ENCODE results near the gene RNASEH2C. TPM values are rescaled to one million over a fixed set of nuclear protein-coding genes. Genes with fewer than 3 reads are reported as not detected.
"Not testable (repeated sequence)": the region's sequence is repeated elsewhere in the genome, so short reads cannot be mapped to it uniquely, and the experiment has no call there.

RNASEH2C gene
- total RNA-seq, 2 experiments from 2014 or later, result 74.9 to 86.3 TPM

DNA sequence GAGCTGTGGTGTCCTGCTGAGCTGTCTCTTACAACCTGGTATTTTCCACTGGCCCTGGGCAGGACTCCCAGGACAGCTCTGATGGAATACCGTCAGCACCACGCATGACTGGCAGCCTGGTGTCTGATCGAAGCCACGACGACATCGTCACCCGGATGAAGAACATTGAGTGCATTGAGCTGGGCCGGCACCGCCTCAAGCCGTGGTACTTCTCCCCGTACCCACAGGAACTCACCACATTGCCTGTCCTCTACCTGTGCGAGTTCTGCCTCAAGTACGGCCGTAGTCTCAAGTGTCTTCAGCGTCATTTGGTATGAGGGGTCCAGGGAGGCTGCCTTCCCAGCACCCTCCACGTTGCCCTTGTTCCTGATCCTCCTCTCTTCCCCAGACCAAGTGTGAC, 6.2 kb downstream of the RNASEH2C start:
- H3K36me3 Mint-ChIP-seq (ENCODE audit: low read depth), result peaks cover 54% of the 10 kb centered on the region

DNA sequence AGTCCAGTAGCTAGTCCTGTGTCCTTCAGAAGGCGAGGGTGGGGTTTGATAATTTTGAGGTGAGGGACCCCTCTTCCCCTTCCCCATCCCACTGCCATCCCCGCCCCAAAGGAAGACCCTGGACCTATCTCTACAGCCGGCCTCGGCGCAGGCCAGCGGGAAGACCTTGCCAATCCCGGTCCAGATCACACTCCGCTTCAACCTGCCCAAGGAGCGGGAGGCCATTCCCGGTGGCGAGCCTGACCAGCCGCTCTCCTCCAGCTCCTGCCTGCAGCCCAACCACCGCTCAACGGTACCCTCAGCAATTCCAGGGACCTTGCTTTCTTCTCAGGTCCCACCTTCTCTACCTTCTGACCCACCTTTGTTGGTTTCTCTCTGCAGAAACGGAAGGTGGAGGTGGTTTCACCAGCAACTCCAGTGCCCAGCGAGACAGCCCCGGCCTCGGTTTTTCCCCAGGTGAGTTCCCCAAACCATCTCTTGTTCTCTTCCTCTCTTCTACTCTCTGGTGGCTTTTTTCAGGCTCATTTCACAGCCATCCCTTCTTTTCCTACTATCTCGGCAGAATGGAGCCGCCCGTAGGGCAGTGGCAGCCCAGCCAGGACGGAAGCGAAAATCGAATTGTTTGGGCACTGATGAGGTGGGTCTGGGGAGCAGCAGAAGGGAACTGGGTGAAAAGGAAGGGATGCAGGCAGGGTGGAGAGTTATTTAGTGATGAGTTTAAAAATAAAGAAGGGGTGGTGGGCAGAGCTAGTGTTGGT, 7.2 kb downstream of the RNASEH2C start:
- no peak for DNase-seq
- ChIA-PET POLR2A (no interaction called here), CTCF (interaction anchor here (1.2 to 3.1 kb wide), 8 partner anchors 8 to 176 kb away, joined by 5 to 46 read pairs (median 20); partner anchors contain the start of genes AP5B1, CCDC85B, CFL1 and FIBP)
- H3K27ac Mint-ChIP-seq, result peak overlapping the region; percentile 97
- peaks cover 43% of the 10 kb centered on the region for H3K4me1 Mint-ChIP-seq
- H3K4me3 Mint-ChIP-seq, result peak overlapping the region; percentile 82
- H3K9me3 Mint-ChIP-seq, result no peaks in the 10 kb centered on the region
- no peaks in the 10 kb centered on the region for H3K27me3 Mint-ChIP-seq
- peaks cover 44% of the 10 kb centered on the region for H3K36me3 Mint-ChIP-seq (ENCODE audit: low read depth)

More for the DNA sequence above, 6.2 kb downstream of the RNASEH2C start:
- Mint-ChIP-seq H3K27me3 (no peaks in the 10 kb centered on the region), H3K27ac (no peak overlapping the region), H3K4me1 (peaks cover 53% of the 10 kb centered on the region), H3K4me3 (no peak overlapping the region), H3K9me3 (no peaks in the 10 kb centered on the region)
- ChIA-PET CTCF (interaction anchor here (1.0 to 1.9 kb wide), 5 partner anchors 9 to 177 kb away, joined by 3 to 8 read pairs (median 4); partner anchors contain the start of gene FIBP), POLR2A (no interaction called here)
- DNase-seq, result no peak

DNA sequence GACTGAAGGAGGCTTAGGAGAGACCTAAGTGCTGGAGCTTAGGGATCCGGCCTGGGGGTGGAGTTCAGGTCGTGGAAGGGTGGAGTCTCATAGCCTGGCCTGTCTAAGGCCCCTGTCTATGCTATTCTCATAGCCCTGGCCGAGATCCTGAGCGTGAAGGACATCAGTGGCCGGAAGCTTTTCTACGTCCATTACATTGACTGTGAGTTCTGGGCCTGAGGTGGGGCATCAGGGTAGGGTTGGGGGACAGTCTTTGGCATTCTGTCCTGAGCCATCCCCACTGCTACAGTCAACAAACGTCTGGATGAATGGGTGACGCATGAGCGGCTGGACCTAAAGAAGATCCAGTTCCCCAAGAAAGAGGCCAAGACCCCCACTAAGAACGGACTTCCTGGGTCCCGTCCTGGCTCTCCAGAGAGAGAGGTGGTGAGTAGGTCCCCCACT, 7.9 kb downstream of the RNASEH2C start:
- H3K9me3 Mint-ChIP-seq, result no peaks in the 10 kb centered on the region

DNA sequence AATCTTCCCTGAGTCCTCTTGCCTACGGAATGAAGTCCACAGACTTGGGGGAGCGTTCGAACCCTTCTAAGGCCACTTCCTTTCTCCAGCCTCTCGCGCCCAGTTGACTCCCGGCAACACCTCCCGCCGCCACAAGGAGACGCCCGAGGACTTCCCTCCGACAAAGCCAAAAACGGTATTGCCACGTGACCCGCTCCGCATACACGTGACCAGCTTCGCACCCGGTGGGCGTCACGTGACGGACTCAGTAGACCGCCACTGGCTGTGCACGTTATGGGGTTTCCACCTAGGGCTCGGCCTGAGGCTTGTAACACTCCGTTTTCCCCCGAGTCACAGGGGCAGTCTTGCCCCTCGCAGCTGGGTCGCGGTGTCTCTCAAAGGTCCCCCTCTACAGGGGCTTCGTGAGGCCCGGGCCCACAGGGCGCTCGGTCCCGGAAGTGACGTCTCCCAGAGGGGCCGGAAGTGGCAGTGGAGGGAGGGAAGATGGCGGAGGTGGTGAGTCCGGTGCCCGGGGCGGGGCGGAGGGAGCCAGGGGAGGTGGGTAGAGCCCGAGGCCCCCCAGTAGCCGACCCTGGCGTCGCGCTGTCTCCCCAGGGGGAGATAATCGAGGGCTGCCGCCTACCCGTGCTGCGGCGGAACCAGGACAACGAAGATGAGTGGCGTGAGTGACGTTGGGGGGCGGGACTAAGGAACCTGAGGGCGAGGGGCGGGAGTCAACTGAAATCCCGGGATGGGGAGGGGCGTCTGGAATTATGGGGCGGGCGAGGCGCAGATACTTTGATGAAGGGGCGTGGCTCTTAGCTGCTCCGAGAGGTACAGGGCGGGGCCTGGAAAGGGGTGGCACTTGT, 8.6 kb downstream of the RNASEH2C start, which contains the start of gene KAT5:
KAT5 (plus strand) TSS at position 468 of the 848 bp plus-strand sequence; CDS start at position 484, 16 bp downstream.
- peak; percentile 99 for DNase-seq
- ChIA-PET POLR2A (interaction anchor here (0.6 to 1.7 kb wide), 3 partner anchors 9 to 212 kb away, joined by 3 to 7 read pairs (median 6); partner anchors contain the start of gene RNASEH2C), CTCF (interaction anchor here (0.5 to 3.1 kb wide), 73 partner anchors 9 to 848 kb away, joined by 3 to 46 read pairs (median 5); partner anchors contain the start of genes AP5B1, CCDC85B, CFL1 and FIBP)
- H3K27ac Mint-ChIP-seq, result peak within 1 kb of the TSS; percentile 97
- peaks cover 33% of the 10 kb centered on the region for H3K36me3 Mint-ChIP-seq (ENCODE audit: low read depth)
- H3K4me3 Mint-ChIP-seq, result peak within 1 kb of the TSS; percentile 82
- peaks cover 35% of the 10 kb centered on the region for H3K4me1 Mint-ChIP-seq
- no peaks in the 10 kb centered on the region for H3K9me3 Mint-ChIP-seq
- H3K27me3 Mint-ChIP-seq, result no peaks in the 10 kb centered on the region

More for the DNA sequence above, 7.9 kb downstream of the RNASEH2C start:
- peaks cover 40% of the 10 kb centered on the region for H3K36me3 Mint-ChIP-seq (ENCODE audit: low read depth)
- CTCF ChIA-PET, result interaction anchor here (0.5 to 3.1 kb wide), 39 partner anchors 9 to 356 kb away, joined by 3 to 46 read pairs (median 6); partner anchors contain the start of genes AP5B1, CCDC85B, CFL1 and FIBP
- H3K27ac Mint-ChIP-seq, result peak overlapping the region; percentile 97
- no peaks in the 10 kb centered on the region for H3K27me3 Mint-ChIP-seq
- H3K4me1 Mint-ChIP-seq, result peaks cover 38% of the 10 kb centered on the region
- POLR2A ChIA-PET, result interaction anchor here (0.6 to 1.7 kb wide), 2 partner anchors 8 to 212 kb away, joined by 3 to 7 read pairs; partner anchors contain the start of gene RNASEH2C
- no peak for DNase-seq
- H3K4me3 Mint-ChIP-seq, result peak overlapping the region; percentile 82

GRCh38 chr11:65710421-65710820, 10.2 kb downstream of the RNASEH2C start:
- no peaks in the 10 kb centered on the region for H3K27me3 Mint-ChIP-seq
- no peak for DNase-seq
- no peak overlapping the region for H3K27ac Mint-ChIP-seq
- peak overlapping the region; percentile 16 for H3K4me3 Mint-ChIP-seq
- H3K36me3 Mint-ChIP-seq (ENCODE audit: low read depth), result peaks cover 22% of the 10 kb centered on the region
- H3K9me3 Mint-ChIP-seq, result no peaks in the 10 kb centered on the region
- H3K4me1 Mint-ChIP-seq, result peaks cover 37% of the 10 kb centered on the region
- ChIA-PET POLR2A (no interaction called here), CTCF (interaction anchor here (1.8 to 3.1 kb wide), 8 partner anchors 61 to 175 kb away, joined by 4 to 46 read pairs (median 11); partner anchors contain the start of genes AP5B1 and PCNX3)

GRCh38 chr11:65709661-65710060, 10.9 kb downstream of the RNASEH2C start:
- CTCF ChIA-PET, result interaction anchor here (1.0 to 1.2 kb wide), 2 partner anchors 11 to 176 kb away, joined by 3 to 4 read pairs; partner anchors contain the start of gene RNASEH2C
- POLR2A ChIA-PET, result no interaction called here
- H3K27me3 Mint-ChIP-seq, result no peaks in the 10 kb centered on the region
- no peaks in the 10 kb centered on the region for H3K9me3 Mint-ChIP-seq
- H3K36me3 Mint-ChIP-seq (ENCODE audit: low read depth), result peaks cover 16% of the 10 kb centered on the region
- H3K4me1 Mint-ChIP-seq, result peaks cover 32% of the 10 kb centered on the region
- peak overlapping the region; percentile 46 for H3K27ac Mint-ChIP-seq
- H3K4me3 Mint-ChIP-seq, result no peak overlapping the region
- DNase-seq, result no peak

DNA sequence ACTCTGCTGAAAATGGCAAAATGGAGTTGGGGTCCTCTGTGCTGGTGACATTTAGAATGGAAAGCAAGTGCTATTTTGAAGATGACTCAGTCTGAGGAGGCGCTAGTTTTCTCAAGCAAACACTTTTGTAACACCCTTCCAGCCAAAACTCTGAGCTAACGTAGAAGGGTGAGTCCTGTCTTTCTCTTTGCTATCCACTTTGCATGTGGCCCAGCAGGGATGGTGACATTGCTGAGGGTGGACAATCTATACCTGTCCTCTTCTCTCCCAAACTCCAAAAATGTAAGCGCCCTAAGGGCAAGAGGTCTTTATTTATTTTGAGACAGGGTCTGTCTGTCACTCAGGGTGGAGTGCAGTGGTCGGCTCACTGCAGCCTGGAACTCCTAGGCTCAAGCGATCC, 12.1 kb downstream of the RNASEH2C start:
- POLR2A ChIA-PET, result no interaction called here
- H3K36me3 Mint-ChIP-seq (ENCODE audit: low read depth), result peaks cover 5% of the 10 kb centered on the region
- H3K27ac Mint-ChIP-seq, result no peak overlapping the region
- DNase-seq, result no peak
- H3K27me3 Mint-ChIP-seq, result peaks cover 3% of the 10 kb centered on the region
- H3K4me3 Mint-ChIP-seq, result no peak overlapping the region
- CTCF ChIA-PET, result interaction anchor here (0.7 kb wide), 1 partner anchor 42 kb away, joined by 3 read pairs; no protein-coding TSS in a partner anchor
- H3K9me3 Mint-ChIP-seq, result no peaks in the 10 kb centered on the region
- peaks cover 24% of the 10 kb centered on the region for H3K4me1 Mint-ChIP-seq

DNA sequence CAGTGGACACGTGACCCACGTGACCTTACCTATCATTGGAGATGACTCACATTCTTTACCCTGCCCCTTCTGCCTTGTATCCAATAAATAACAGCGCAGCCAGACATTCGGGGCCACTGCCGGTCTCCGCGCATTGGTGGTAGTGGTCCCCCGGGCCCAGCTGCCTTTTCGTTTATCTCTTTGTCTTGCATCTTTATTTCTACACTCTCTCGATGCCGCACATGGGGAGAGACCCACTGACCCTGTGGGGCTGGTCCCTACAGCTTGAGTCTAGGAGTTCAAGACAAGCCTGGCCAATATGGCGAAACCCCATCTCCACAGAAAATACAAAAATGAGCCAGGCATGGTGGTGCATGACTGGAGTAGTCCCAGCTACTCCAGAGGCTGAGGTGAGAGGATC, 13.6 kb downstream of the RNASEH2C start:
- H3K4me1 Mint-ChIP-seq, result peaks cover 15% of the 10 kb centered on the region
- POLR2A ChIA-PET; H3K4me3 Mint-ChIP-seq; H3K27me3 Mint-ChIP-seq; DNase-seq; H3K27ac Mint-ChIP-seq; H3K36me3 Mint-ChIP-seq (ENCODE audit: low read depth); H3K9me3 Mint-ChIP-seq: not testable (repeated sequence)
- CTCF ChIA-PET, result interaction anchor here (1.1 to 2.9 kb wide), 3 partner anchors 64 to 96 kb away, joined by 3 to 14 read pairs (median 3); no protein-coding TSS in a partner anchor

DNA sequence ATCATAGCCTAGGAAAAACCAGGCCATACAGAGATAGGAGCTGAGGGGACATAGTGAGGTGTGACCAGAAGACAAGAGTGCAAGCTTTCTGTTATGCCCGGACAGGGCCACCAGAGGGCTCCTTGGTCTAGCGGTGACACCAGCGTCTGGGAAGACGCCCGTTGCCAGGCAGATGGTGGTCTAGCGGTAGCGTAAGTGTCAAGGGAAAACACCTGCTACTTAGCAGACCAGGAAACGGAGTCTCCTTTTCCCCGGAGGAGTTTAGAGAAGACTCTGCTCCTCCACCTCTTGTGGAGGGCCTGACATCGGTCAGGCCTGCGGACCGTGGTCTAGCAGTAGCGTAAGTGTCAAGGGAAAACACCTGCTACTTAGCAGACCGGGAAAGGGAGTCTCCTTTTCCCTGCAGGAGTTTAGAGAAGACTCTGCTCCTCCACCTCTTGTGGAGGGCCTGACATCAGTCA, 14.3 kb downstream of the RNASEH2C start:
- H3K27me3 Mint-ChIP-seq; H3K4me3 Mint-ChIP-seq; H3K36me3 Mint-ChIP-seq (ENCODE audit: low read depth); H3K27ac Mint-ChIP-seq; POLR2A ChIA-PET; H3K9me3 Mint-ChIP-seq: not testable (repeated sequence)
- DNase-seq, result peak; percentile 83
- CTCF ChIA-PET, result interaction anchor here (0.8 to 2.9 kb wide), 7 partner anchors 9 to 272 kb away, joined by 3 to 14 read pairs (median 4); no protein-coding TSS in a partner anchor
- H3K4me1 Mint-ChIP-seq, result peaks cover 13% of the 10 kb centered on the region

GRCh38 chr11:65703846-65704245, 16.8 kb downstream of the RNASEH2C start:
- peaks cover 13% of the 10 kb centered on the region for H3K27me3 Mint-ChIP-seq
- H3K9me3 Mint-ChIP-seq, result no peaks in the 10 kb centered on the region
- POLR2A ChIA-PET, result interaction anchor here (0.5 kb wide), 1 partner anchor 1027 kb away, joined by 3 read pairs; no protein-coding TSS in a partner anchor
- CTCF ChIA-PET, result interaction anchor here (1.2 to 3.3 kb wide), 3 partner anchors 8 to 76 kb away, joined by 3 to 12 read pairs (median 4); partner anchors contain the start of gene KAT5
- H3K4me1 Mint-ChIP-seq, result peaks cover 4% of the 10 kb centered on the region
- no peak for DNase-seq
- no peak overlapping the region for H3K27ac Mint-ChIP-seq
- H3K4me3 Mint-ChIP-seq, result no peak overlapping the region
- H3K36me3 Mint-ChIP-seq (ENCODE audit: low read depth), result no peaks in the 10 kb centered on the region

- H3K27me3 Mint-ChIP-seq, result peaks cover 13% of the 10 kb centered on the region
These were observed 18.9 kb downstream of the RNASEH2C start for GRCh38 chr11:65701686-65702085.

DNA sequence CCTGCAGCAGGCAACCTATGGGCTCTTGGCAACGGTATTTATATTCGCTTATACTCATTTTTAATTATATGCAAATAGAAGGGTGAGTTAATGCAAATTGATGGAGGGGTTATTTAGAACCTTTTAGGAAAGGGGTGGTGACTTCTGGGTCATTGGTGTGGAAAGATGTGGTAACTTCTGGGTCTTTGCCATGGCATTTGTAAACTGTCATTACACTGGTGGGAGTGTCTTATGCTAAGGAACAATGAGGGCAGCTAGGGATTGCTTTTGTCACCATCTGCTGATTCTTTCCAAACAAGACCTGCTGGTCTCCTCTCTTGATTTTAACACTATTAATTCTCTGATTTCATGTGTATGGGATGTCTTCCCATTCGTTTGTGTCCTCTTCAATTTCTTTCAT, 20.2 kb downstream of the RNASEH2C start:
- Mint-ChIP-seq H3K27me3 (peaks cover 13% of the 10 kb centered on the region), H3K4me3 (no peak overlapping the region), H3K9me3 (no peaks in the 10 kb centered on the region), H3K27ac (no peak overlapping the region), H3K4me1 (no peaks in the 10 kb centered on the region), H3K36me3 (ENCODE audit: low read depth) (no peaks in the 10 kb centered on the region)
- DNase-seq, result no peak
- CTCF ChIA-PET, result interaction anchor here (0.7 kb wide), 3 partner anchors 9 to 123 kb away, joined by 3 read pairs; partner anchors contain the start of gene KAT5
- POLR2A ChIA-PET, result no interaction called here

More at GRCh38 chr11:65701686-65702085, 18.9 kb downstream of the RNASEH2C start:
- no peaks in the 10 kb centered on the region for H3K9me3 Mint-ChIP-seq
- CTCF ChIA-PET, result interaction anchor here (3.3 kb wide), 1 partner anchor 10 kb away, joined by 12 read pairs; the partner anchor contains the start of gene KAT5
- H3K36me3 Mint-ChIP-seq (ENCODE audit: low read depth), result no peaks in the 10 kb centered on the region
- POLR2A ChIA-PET, result no interaction called here
- H3K27ac Mint-ChIP-seq, result no peak overlapping the region
- no peak for DNase-seq
- H3K4me3 Mint-ChIP-seq, result no peak overlapping the region
- peaks cover 1% of the 10 kb centered on the region for H3K4me1 Mint-ChIP-seq

Measured in activated CD4-positive, alpha-beta T cell treated with anti-CD3 and anti-CD28 coated beads, Interleukin-2, amount 10 ng/mL, durations not matched to agents 7 days and 5 days (primary cell).